Gastroesophageal sphincter (tissue), 4 donors: Measurements from ENCODE around the gene CKS1B. TPM values are rescaled to one million over a fixed set of nuclear protein-coding genes. Genes with fewer than 3 reads are reported as not detected.

Experiments
- ATAC-seq: fragments of 150-250 bp; one replicate; pipeline ENCODE4 v1.9.1; 2016; ENCODE audit warnings: mild to moderate bottlenecking, moderate library complexity
- H3K27ac ChIP-seq, 4 donors: fragments of 200-600 bp; sonication (generic) in 3 of 4; 1 replicate in 3 of 4; 2 replicates in 1 of 4; pipeline ENCODE4 v1.5.1; 2016 to 2019
- H3K27me3 ChIP-seq: fragments of 200-600 bp; sonication (generic); one replicate; pipeline ENCODE4 v1.5.1; 2019
- H3K36me3 ChIP-seq, 2 donors: fragments of 200-600 bp; sonication (generic); one replicate each; pipeline ENCODE4 v1.5.1; 2019; ENCODE audit warnings: control low read depth in 1 of 2
- H3K4me1 ChIP-seq, 3 donors: fragments of 200-600 bp; sonication (generic); 1 replicate in 2 of 3; 2 replicates in 1 of 3; pipeline ENCODE4 v1.5.1; 2016 to 2019; ENCODE audit warnings: control low read depth in 2 of 3
- H3K4me3 ChIP-seq, 2 donors: fragments of 200-600 bp; sonication (generic); one replicate each; pipeline ENCODE4 v1.5.1; 2019; ENCODE audit warnings: mild to moderate bottlenecking in 1 of 2, moderate library complexity in 1 of 2
- H3K9me3 ChIP-seq, 3 donors: fragments of 200-600 bp; sonication (generic); one replicate each; pipeline ENCODE4 v1.5.1; 2017 to 2019; ENCODE audit warnings: control low read depth in 2 of 3
- EP300 ChIP-seq: sonication (generic); formaldehyde crosslinking; IDR thresholded peaks from one replicate; pipeline ENCODE4 v1.6.1; 2017; ENCODE audit warnings: antibody characterized with exemption, mild to moderate bottlenecking
- POLR2A ChIP-seq, 2 donors: fragments of 450-650 bp; IDR thresholded peaks; one replicate each; pipeline ENCODE4 v1.6.1; 2017; ENCODE audit warnings: antibody characterized with exemption in 2 of 2, mild to moderate bottlenecking in 2 of 2, moderate library complexity in 1 of 2
- POLR2AphosphoS5 ChIP-seq: sonication (generic); formaldehyde crosslinking; IDR thresholded peaks from one replicate; pipeline ENCODE4 v1.6.1; 2017; ENCODE audit warnings: antibody characterized with exemption
- WGBS, 2 donors: methylation state at CpG; one replicate each; pipeline ENCODE4 v1.1.5; 2018; ENCODE audit warnings: low coverage in 1 of 2; 5-methylcytosine and 5-hydroxymethylcytosine counted together
- total RNA-seq, 4 donors: library from RNA; depleted of rRNA; stranded (reverse); fragments of >200 nt; gene quantifications; one replicate each; pipeline ENCODE4 v1.1.0, GENCODE V29; 2016
- TF ChIP-seq, protein P1 (sequence below), 4 experiments: fragments of 200-600 bp in 2 of 4; fragments of 450-650 bp in 2 of 4; sonication (generic) in 1 of 4; IDR thresholded peaks; one replicate each; pipeline ENCODE4 v1.5.1; 2017 to 2019; ENCODE audit warnings: antibody characterized with exemption in 4 of 4, mild to moderate bottlenecking in 2 of 4, moderate library complexity in 2 of 4

The CKS1B gene
- total RNA-seq, 4 donors from 2014 or later, result 7.5 to 24.2 (median 17.6) TPM

DNA sequence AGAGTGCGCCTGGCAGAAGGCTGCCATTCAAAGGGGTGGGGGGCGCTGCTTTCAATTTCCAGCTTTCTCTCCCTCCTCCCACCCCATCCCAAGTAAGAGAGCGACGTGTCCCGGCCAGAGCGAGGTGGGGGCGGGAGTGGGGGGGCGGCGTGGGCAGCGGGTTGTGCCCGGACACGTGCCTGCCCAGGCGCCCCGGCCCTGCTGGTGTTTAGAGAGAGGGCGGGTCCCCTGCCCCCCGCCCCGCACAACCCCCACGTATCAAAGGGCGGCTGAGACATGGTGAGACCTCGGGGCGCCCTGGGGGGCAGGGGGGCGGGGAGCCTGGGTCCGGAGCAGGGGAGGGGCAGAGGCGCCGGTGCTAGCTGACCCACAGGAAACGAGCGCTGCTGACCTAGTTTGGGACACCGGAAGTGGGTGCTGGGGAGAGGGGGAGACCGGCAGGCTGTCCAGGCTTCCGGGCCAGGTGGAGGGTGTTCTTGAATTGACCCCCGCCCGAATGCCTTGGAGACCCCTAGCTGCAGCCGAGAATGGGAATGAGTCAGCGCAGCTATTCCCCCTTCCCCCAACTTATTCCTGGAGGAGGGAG is 29.4 kb downstream of the CKS1B start:
- TF ChIP-seq POLR2A (IDR thresholded peaks at IDR 0.05), result no peak
- TF ChIP-seq POLR2AphosphoS5, result peak; percentile 3
- H3K9me3 ChIP-seq, result no peaks in the 10 kb centered on the region
- H3K4me3 ChIP-seq, result peak overlapping the region; percentile 76 to 89
- no peak for ATAC-seq
- no peaks in the 10 kb centered on the region for H3K36me3 ChIP-seq
- WGBS, 2 donors, result 0% methylated on average over 3 to 5 of the region's 34 CpGs
- peak overlapping the region; percentile 88 to 97 (median 96) for H3K27ac ChIP-seq
- no peaks in the 10 kb centered on the region for H3K27me3 ChIP-seq
- H3K4me1 ChIP-seq, result peaks cover 6 to 65% (median 37%) of the 10 kb centered on the region in 3 donors

DNA sequence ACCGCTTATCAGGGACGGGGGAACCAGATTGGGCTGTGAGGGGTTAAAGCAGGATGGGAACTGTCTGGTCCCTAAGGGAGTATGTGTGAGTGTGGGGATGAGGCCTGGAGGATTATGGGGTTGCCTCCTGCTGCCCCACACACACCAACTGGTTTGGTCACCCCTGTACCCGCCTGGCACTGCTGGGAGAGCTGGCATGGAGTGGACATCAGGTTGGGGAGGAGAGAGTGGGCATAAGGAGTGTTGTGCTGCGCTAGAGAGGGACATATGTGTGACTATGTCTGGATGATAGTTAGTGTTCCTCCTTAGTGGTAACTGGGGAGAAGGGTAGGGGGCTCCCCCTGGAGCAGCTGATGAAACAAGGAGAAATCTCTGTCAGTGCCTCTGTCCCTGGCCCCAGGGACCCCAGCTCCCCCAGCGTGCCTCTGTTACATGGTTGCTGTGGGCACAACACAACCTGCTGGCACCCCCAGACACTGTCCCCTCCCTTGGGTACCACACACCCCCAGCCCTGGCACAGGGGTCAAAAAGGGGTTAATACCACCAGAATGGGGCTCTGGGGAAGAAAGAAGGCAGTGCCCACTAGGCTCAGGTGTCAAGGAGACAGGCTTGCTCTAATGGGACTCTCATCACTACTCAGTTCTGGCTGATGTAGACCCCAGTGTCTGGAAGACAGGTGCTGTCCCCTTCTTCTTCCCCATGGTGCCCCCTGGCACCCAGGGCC is 30.0 kb downstream of the CKS1B start:
- Histone ChIP-seq H3K9me3 (no peaks in the 10 kb centered on the region), H3K4me3 (peak overlapping the region; percentile 76 to 89), H3K36me3 (no peaks in the 10 kb centered on the region), H3K4me1 (peaks cover 5 to 64% (median 31%) of the 10 kb centered on the region in 3 donors), H3K27me3 (no peaks in the 10 kb centered on the region), H3K27ac (peak overlapping the region; percentile 88 to 97 (median 96))
- no peak for ATAC-seq
- WGBS, 2 donors, result 30% methylated on average over 2 of the region's 5 CpGs; no CpG with 5 or more reads in 1 of the 2 donors
- TF ChIP-seq EP300 (no peak), POLR2A (IDR thresholded peaks at IDR 0.05) (no peak)
- TF ChIP-seq, protein P1, sequence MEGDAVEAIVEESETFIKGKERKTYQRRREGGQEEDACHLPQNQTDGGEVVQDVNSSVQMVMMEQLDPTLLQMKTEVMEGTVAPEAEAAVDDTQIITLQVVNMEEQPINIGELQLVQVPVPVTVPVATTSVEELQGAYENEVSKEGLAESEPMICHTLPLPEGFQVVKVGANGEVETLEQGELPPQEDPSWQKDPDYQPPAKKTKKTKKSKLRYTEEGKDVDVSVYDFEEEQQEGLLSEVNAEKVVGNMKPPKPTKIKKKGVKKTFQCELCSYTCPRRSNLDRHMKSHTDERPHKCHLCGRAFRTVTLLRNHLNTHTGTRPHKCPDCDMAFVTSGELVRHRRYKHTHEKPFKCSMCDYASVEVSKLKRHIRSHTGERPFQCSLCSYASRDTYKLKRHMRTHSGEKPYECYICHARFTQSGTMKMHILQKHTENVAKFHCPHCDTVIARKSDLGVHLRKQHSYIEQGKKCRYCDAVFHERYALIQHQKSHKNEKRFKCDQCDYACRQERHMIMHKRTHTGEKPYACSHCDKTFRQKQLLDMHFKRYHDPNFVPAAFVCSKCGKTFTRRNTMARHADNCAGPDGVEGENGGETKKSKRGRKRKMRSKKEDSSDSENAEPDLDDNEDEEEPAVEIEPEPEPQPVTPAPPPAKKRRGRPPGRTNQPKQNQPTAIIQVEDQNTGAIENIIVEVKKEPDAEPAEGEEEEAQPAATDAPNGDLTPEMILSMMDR (IDR thresholded peaks at IDR 0.05), result no peak

DNA sequence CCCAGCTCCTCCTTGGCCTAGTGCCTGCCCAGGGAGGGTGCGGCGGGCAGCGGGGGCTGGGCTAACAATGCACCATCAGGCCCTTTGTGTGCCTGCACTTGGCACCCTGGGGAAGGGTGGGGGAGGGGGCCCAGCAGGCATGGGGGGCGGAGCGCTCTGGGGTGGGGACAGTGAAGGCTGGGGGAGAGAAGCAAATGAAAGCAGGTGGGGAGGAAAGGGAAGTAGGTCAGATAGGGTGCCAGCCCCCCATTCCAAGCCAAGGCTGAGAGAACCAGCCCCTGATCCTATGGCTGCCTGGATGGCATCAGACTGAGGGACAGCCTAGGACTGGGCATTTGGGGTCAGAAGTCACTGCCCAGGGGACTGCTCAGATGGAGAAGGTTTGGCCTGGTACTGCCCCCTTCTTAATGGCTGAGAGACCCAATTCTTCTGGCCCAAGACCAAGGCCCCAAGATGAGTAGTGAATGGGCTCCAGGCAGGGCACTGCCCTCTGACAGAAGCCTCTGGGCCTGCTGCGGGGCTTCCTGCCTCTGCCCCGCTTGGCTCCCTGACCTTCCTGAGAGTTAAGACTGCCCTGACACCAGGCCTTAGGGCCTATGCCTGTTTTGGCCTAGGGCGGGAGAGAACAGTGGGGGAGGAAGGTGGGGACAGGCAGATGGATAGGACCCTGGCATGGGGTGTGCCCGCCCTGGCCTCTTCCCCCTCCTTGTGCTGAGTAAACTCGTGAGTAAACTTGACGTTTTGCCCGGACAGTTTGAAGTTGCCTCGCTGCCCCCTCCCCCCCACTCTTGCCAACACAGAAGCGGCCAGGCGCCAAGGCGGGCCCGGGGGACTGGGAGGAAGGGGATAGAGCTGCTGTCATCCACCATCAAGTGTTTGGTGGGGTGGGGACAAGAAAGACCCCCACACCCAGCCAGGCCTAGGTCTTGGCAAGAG is 30.9 kb downstream of the CKS1B start:
- H3K4me3 ChIP-seq, result peak overlapping the region in 1 of 2 donors; percentile 76
- TF ChIP-seq EP300 (no peak), POLR2A (IDR thresholded peaks at IDR 0.05) (peak in 1 of 2 donors; percentile 16), POLR2AphosphoS5 (peak; percentile 53)
- TF ChIP-seq, protein P1 (IDR thresholded peaks at IDR 0.05), result no peak
- no peak for ATAC-seq
- no peaks in the 10 kb centered on the region for H3K36me3 ChIP-seq
- no peaks in the 10 kb centered on the region for H3K9me3 ChIP-seq
- no peaks in the 10 kb centered on the region for H3K27me3 ChIP-seq
- H3K27ac ChIP-seq, result peak overlapping the region; percentile 21 to 97 (median 92)
- WGBS, 2 donors, result 28 to 63% methylated on average over 3 to 5 of the region's 17 CpGs
- H3K4me1 ChIP-seq, result peaks cover 3 to 64% (median 25%) of the 10 kb centered on the region in 3 donors

DNA sequence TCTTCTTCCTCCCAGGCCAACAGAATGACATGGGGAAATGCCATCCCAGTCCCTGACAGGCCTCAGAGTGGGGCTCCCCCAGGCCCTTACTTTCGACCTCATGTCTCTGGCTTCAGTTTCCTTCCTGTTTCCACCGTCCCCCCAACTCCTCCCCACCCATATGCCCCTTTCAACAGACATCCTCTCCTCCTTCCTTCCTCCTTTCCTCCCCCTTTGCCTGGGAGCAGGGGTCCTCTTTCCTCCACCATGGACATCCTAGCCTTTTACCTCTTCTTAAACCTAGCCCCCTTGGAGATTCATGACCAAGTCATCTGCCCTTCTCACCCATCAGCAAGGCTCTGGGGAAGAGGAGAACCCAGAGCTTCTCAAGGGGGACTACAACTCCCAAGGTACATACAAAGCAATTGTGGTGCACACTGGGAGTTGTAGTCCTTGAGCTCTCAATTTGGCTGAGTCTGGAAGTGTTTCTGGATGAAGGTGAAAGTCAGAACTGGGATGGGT is 32.2 kb downstream of the CKS1B start:
- Histone ChIP-seq H3K27me3 (no peaks in the 10 kb centered on the region), H3K9me3 (no peaks in the 10 kb centered on the region), H3K36me3 (no peaks in the 10 kb centered on the region), H3K27ac (peak overlapping the region in 3 of 4 donors; percentile 88 to 97 (median 97)), H3K4me3 (no peak overlapping the region), H3K4me1 (peaks cover 3 to 76% (median 35%) of the 10 kb centered on the region in 3 donors)
- 40% methylated on average over 1 of the region's 2 CpGs; no CpG with 5 or more reads in 1 of the 2 donors for WGBS, 2 donors
- TF ChIP-seq EP300, result no peak
- no peak for TF ChIP-seq POLR2AphosphoS5
- TF ChIP-seq, protein P1 (IDR thresholded peaks at IDR 0.05), result no peak
- no peak for TF ChIP-seq POLR2A (IDR thresholded peaks at IDR 0.05)
- ATAC-seq, result no peak
